Trophoblast cell (in vitro differentiated cells and primary cell): ENCODE data around the gene CLEC16A.
A peak's percentile ranks its signal among the peaks of the same experiment; 100 is the strongest.

Source experiments
- DNase-seq, 2 donors: peaks; one replicate each; pipeline ENCODE4 v3.0.0-alpha.2; 2016
- H2AFZ ChIP-seq: 2 replicates; pipeline ENCODE4 v1.6.1; 2013; ENCODE audit warnings: low read length, moderate library complexity, mild to moderate bottlenecking; ENCODE audit not compliant: insufficient read depth, poor library complexity
- H2AK5ac ChIP-seq: 2 replicates; pipeline ENCODE4 v1.6.1; 2013; ENCODE audit warnings: mild to moderate bottlenecking, low read length
- H2BK120ac ChIP-seq: 2 replicates; pipeline ENCODE4 v1.6.1; 2013; ENCODE audit warnings: low read length, mild to moderate bottlenecking, moderate library complexity; ENCODE audit not compliant: insufficient read depth, poor library complexity
- H2BK12ac ChIP-seq: 2 replicates; pipeline ENCODE4 v1.6.1; 2013; ENCODE audit warnings: mild to moderate bottlenecking, low read length, moderate library complexity
- H2BK5ac ChIP-seq: 2 replicates; pipeline ENCODE4 v1.6.1; 2013; ENCODE audit warnings: low read length, low read depth, moderate library complexity, mild to moderate bottlenecking; ENCODE audit not compliant: poor library complexity
- H3K14ac ChIP-seq: 2 replicates; pipeline ENCODE4 v1.6.1; 2013; ENCODE audit warnings: mild to moderate bottlenecking, low read length
- H3K18ac ChIP-seq: 2 replicates; pipeline ENCODE4 v1.6.1; 2013; ENCODE audit warnings: mild to moderate bottlenecking, low read length
- H3K23ac ChIP-seq: 2 replicates; pipeline ENCODE4 v1.6.1; 2013; ENCODE audit warnings: low read length
- H3K27ac ChIP-seq: 2 replicates; pipeline ENCODE4 v1.5.1; 2013; ENCODE audit warnings: low read depth, mild to moderate bottlenecking, inconsistent platforms, low read length, moderate library complexity
- H3K27me3 ChIP-seq: 2 replicates; pipeline ENCODE4 v1.6.1; 2013; ENCODE audit warnings: inconsistent platforms, mild to moderate bottlenecking, low read length, moderate library complexity; ENCODE audit not compliant: insufficient read depth
- H3K36me3 ChIP-seq, 2 experiments: 1 replicate in 1 of 2; 2 replicates in 1 of 2; pipeline ENCODE4 v1.6.1; 2013; ENCODE audit warnings: low read length in 2 of 2, mild to moderate bottlenecking in 2 of 2, moderate library complexity in 1 of 2; ENCODE audit not compliant: insufficient read depth in 2 of 2, control insufficient read depth in 1 of 2
- H3K4ac ChIP-seq: 2 replicates; pipeline ENCODE4 v1.6.1; 2013; ENCODE audit warnings: low read depth, mild to moderate bottlenecking, low read length, moderate library complexity
- H3K4me1 ChIP-seq, 2 experiments: 1 replicate in 1 of 2; 2 replicates in 1 of 2; pipeline ENCODE4 v1.6.1; 2013; ENCODE audit warnings: low read length in 2 of 2, mild to moderate bottlenecking in 2 of 2, moderate library complexity in 1 of 2; ENCODE audit not compliant: insufficient read depth in 2 of 2, control insufficient read depth in 1 of 2
- H3K4me2 ChIP-seq: 2 replicates; pipeline ENCODE4 v1.6.1; 2013; ENCODE audit warnings: inconsistent platforms, mild to moderate bottlenecking, low read length, moderate library complexity
- H3K4me3 ChIP-seq: 2 replicates; pipeline ENCODE4 v1.5.1; 2013; ENCODE audit warnings: mild to moderate bottlenecking, low read depth, low read length, inconsistent platforms
- H3K79me1 ChIP-seq: one replicate; pipeline ENCODE4 v1.6.1; 2013; ENCODE audit warnings: low read length
- H3K79me2 ChIP-seq: 2 replicates; pipeline ENCODE4 v1.6.1; 2013; ENCODE audit warnings: low read length, mild to moderate bottlenecking; ENCODE audit not compliant: control insufficient read depth, insufficient read depth, poor library complexity
- H3K9ac ChIP-seq: 2 replicates; pipeline ENCODE4 v1.6.1; 2013; ENCODE audit warnings: mild to moderate bottlenecking, low read length
- H3K9me3 ChIP-seq: 2 replicates; pipeline ENCODE4 v1.6.1; 2013; ENCODE audit warnings: low read depth, mild to moderate bottlenecking, control low read depth, inconsistent platforms, low read length; ENCODE audit not compliant: insufficient read depth
- H4K12ac ChIP-seq: 2 replicates; pipeline ENCODE4 v1.6.1; 2013; ENCODE audit warnings: low read depth, mild to moderate bottlenecking, low read length, moderate library complexity
- H4K8ac ChIP-seq: 2 replicates; pipeline ENCODE4 v1.6.1; 2013; ENCODE audit warnings: low read depth, mild to moderate bottlenecking, low read length, moderate library complexity
- H4K91ac ChIP-seq: one replicate; pipeline ENCODE4 v1.6.1; 2013; ENCODE audit warnings: low read depth, mild to moderate bottlenecking, low read length, moderate library complexity
- WGBS: extraction: QIAGEN DNeasy Blood & Tissue Kit; methylation state at CpG from one replicate; pipeline ENCODE4 v1.1.7; 2013; ENCODE audit warnings: missing lambda C conversion rate; ENCODE audit not compliant: insufficient read length, insufficient coverage; ENCODE audit errors: extremely low coverage; 5-methylcytosine and 5-hydroxymethylcytosine counted together

The CLEC16A gene

DNA sequence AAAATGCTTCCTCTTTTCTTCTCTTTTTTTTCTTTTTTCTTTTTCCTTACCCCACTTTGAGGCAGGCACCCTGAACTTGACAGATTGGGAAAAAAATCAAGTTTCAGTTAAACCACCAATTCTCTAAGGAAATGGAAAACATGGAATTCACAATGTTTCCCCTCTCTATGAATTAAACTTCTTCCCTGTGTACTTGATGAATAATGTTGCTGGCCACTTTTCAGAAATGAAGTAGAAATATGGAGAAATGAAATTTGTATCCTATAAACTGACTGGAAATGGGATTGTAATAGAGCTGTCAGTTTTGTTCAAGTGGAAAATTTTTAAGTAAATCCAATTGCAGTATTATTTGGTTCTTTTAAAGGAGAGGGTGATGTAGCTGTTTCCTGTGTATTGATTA is 129.8 kb downstream of the CLEC16A start:
- no peak overlapping the region for H4K91ac ChIP-seq
- no peak overlapping the region for H3K14ac ChIP-seq
- no peak overlapping the region for H3K18ac ChIP-seq
- H3K79me2 ChIP-seq, result peaks cover 2% of the 10 kb centered on the region
- no peak overlapping the region for H2BK12ac ChIP-seq
- no peak for DNase-seq
- H4K8ac ChIP-seq, result no peak overlapping the region
- H3K9ac ChIP-seq, result no peak overlapping the region
- H2AFZ ChIP-seq, result no peak overlapping the region
- no peak overlapping the region for H2AK5ac ChIP-seq
- no peaks in the 10 kb centered on the region for H3K9me3 ChIP-seq
- no peak overlapping the region for H3K4me2 ChIP-seq
- H3K27me3 ChIP-seq, result no peaks in the 10 kb centered on the region
- H2BK120ac ChIP-seq, result no peak overlapping the region
- peaks cover 25 to 28% of the 10 kb centered on the region in 2 experiments for H3K4me1 ChIP-seq
- H3K23ac ChIP-seq, result no peak overlapping the region
- H4K12ac ChIP-seq, result no peak overlapping the region
- H3K4ac ChIP-seq, result no peak overlapping the region
- H3K36me3 ChIP-seq, result peaks cover 0 to 2% of the 10 kb centered on the region in 2 experiments
- no peak overlapping the region for H3K27ac ChIP-seq
- H3K79me1 ChIP-seq, result peaks cover 23% of the 10 kb centered on the region
- no peak overlapping the region for H2BK5ac ChIP-seq
- H3K4me3 ChIP-seq, result no peak overlapping the region

DNA sequence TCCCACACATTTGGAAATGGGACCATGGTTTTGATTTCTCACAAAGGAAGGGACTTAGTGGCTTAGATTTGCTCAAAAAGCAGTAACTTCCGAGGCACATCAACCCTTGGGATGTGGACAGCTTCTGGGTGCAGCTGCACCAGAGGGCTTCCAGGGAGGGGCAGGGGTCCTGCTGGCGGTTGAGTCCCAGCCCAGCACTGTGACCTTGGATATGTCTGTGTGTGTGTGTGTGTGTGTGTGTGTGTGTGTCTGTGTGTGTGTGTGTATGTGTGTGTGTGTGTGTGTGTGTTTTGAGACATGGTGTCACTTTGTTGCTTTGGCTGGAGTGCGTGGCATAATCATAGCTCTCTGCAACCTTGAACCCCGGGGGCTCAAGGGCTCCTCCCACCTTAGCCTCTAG is 130.8 kb downstream of the CLEC16A start:
- Histone ChIP-seq H3K4me2 (no peak overlapping the region), H3K79me2 (peaks cover 2% of the 10 kb centered on the region), H3K9me3 (peaks cover 2% of the 10 kb centered on the region), H2BK120ac (no peak overlapping the region), H2BK5ac (no peak overlapping the region), H3K4ac (no peak overlapping the region), H2BK12ac (no peak overlapping the region), H2AK5ac (no peak overlapping the region), H3K14ac (no peak overlapping the region), H4K91ac (no peak overlapping the region), H3K23ac (no peak overlapping the region), H4K8ac (no peak overlapping the region), H3K18ac (no peak overlapping the region), H3K79me1 (peaks cover 28% of the 10 kb centered on the region), H3K36me3 (peaks cover 0 to 2% of the 10 kb centered on the region in 2 experiments), H3K27ac (no peak overlapping the region), H3K4me1 (peaks cover 30 to 36% of the 10 kb centered on the region in 2 experiments), H3K4me3 (no peak overlapping the region), H2AFZ (no peak overlapping the region), H3K9ac (no peak overlapping the region), H4K12ac (no peak overlapping the region), H3K27me3 (no peaks in the 10 kb centered on the region)
- no CpG with 5 or more reads among the region's 4 CpGs for WGBS
- DNase-seq, result no peak

DNA sequence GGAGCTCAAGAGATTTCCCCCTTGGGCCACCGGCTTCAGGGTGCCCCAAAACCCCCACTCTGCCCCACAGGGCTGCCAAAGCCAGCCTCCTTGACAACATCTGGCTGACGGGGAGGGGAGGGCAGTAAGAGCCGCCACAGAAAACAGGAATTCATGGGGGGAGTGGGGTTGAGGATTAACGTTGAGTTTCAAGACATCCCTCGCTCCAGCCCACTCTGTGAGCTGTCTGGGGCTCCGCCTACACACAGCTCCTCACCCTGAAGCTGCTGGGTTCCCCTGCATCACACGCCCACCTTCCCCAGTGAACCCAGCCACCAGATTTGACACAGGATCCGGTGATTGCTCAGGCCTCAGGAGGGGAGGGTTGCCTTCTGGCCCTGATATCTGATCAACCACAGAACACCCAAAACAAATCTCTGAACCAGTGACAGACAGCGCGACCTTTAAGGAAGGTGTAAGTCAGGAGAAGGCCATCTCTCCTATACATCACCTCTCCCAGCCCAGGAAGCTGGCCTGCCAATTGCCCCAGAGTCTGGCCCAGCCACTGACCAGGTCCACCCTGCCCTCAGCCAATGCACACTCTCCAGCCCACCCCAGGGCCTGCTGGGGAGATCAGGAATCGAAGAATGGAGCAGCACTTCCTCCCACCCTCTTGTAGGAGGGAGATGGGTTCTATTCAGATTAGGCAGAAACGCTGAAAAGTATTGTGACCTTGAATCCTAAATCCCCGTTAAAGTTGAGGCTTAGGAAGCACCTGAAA is 132.1 kb downstream of the CLEC16A start:
- no peak overlapping the region for H3K9ac ChIP-seq

DNA sequence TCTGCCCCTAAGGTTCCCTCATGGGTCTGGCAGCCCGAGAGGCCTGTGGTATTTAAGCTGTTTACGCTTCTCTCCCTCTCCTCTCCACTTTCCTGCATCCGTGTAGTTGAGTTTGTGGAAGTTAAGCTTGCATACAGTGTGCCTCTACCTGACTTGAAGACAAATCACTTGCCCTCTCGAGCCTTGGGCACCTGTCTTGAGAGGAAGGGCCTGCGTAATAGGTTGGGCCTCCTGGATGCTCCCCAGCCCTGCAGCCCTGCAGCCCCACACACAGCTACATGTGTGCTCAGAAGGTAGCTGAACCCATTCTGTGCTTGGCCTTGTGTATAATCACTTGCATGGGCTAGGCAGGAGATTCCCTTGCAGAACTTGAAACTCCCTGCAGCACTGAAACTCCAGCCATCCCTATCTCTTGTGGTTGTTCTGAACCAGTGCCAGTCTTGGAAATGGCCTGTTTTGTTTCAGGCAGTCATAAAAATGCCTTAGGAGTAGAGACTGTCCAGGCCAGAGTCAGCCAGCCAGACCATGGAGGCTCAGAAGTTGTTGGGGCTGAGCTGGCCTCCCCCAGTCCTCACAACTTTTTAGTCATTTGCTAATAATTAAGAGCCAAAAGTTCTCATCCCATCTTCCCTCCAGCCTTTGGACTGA is 134.6 kb downstream of the CLEC16A start:
- Histone ChIP-seq H3K9ac (no peak overlapping the region), H2BK120ac (peak overlapping the region; percentile 37), H3K36me3 (peaks cover 0 to 2% of the 10 kb centered on the region in 2 experiments), H4K91ac (peak overlapping the region; percentile 81), H4K12ac (no peak overlapping the region), H2AFZ (no peak overlapping the region), H3K14ac (peak overlapping the region; percentile 73), H3K79me2 (peaks cover 5% of the 10 kb centered on the region), H4K8ac (peak overlapping the region; percentile 7), H3K27ac (peak overlapping the region; percentile 95), H3K79me1 (peaks cover 48% of the 10 kb centered on the region), H3K4ac (peak overlapping the region; percentile 21), H3K4me1 (peaks cover 44 to 50% of the 10 kb centered on the region in 2 experiments), H3K4me3 (no peak overlapping the region), H3K9me3 (peaks cover 2% of the 10 kb centered on the region), H3K27me3 (no peaks in the 10 kb centered on the region), H2BK5ac (peak overlapping the region; percentile 73), H2AK5ac (peak overlapping the region; percentile 25), H3K18ac (peak overlapping the region; percentile 48), H2BK12ac (peak overlapping the region; percentile 85), H3K23ac (no peak overlapping the region), H3K4me2 (peak overlapping the region; percentile 52)
- no peak for DNase-seq
- WGBS, result no CpG with 5 or more reads among the region's 5 CpGs

More for the DNA sequence above, 132.1 kb downstream of the CLEC16A start:
- WGBS, result no CpG with 5 or more reads among the region's 13 CpGs
- Histone ChIP-seq H2AFZ (no peak overlapping the region), H3K4me3 (no peak overlapping the region), H3K27me3 (no peaks in the 10 kb centered on the region), H3K14ac (peak overlapping the region; percentile 50), H2BK120ac (peak overlapping the region; percentile 31), H3K27ac (no peak overlapping the region), H2BK12ac (peak overlapping the region; percentile 60), H2AK5ac (peak overlapping the region; percentile 21), H3K9me3 (peaks cover 2% of the 10 kb centered on the region), H4K8ac (no peak overlapping the region), H3K79me2 (peaks cover 5% of the 10 kb centered on the region), H4K91ac (peak overlapping the region; percentile 45), H3K23ac (no peak overlapping the region), H2BK5ac (peak overlapping the region; percentile 13), H3K18ac (no peak overlapping the region), H3K4me1 (peaks cover 43 to 47% of the 10 kb centered on the region in 2 experiments), H3K36me3 (peaks cover 0 to 5% of the 10 kb centered on the region in 2 experiments), H3K4me2 (no peak overlapping the region), H4K12ac (no peak overlapping the region), H3K4ac (no peak overlapping the region), H3K79me1 (peaks cover 41% of the 10 kb centered on the region)
- DNase-seq, result no peak
